ENCODE data around the gene TMEM203. TPM values are rescaled to one million over a fixed set of nuclear protein-coding genes. Genes with fewer than 3 reads are reported as not detected.
"Not testable (repeated sequence)": the region's sequence is repeated elsewhere in the genome, so short reads cannot be mapped to it uniquely, and the experiment has no call there.

Gene TMEM203
- total RNA-seq, 1 donor from 2014 or later, result 47.6 TPM

DNA sequence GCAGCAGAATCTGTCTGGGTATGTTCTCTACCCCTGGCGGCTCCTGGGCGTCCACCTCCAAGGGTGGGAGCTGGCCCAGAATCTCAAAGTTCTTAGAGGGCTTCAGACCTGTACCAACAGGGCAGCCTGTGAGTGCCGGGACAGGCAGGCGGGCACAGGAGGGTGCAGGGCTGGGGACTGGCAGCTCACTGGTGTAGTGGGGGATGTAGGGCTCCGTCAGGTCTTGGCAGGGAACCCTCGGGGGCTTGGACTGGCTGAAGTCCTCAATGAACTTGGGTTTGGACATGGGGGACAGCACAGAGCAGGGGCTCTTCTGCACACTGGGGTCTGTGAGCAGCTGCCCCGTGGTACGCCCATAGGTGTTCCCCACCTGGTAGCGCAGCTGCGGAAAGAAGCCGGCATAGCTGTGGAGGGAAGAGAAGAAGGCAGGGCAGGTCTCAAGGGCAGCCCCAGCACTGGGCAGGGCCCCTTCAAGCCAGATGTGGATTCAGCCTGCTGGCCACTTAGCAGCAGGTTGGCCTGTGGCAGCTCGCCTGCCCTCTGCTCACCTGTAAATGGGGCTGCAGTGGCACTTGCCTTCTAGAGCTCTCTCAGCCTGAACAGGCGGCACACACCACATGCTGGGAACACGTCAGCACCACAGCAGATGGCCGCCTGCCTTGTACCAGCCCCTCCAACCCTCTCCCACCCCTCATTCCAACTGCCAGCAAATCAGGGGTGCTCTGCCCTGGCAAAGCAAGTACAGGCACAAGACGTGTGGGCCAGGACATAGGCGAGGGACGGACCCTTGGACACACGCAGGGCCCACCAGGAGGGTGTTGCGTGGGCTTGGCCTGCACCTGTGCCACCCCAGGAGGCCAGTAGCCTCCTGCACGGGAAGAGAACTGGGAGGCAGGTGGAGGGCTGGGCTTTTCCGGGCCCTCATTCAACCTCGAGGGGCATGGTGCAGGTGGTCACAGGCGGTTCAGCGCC, 40.3 kb upstream of the TMEM203 start:
- DNase-seq, result no peak
- peaks cover 56% of the 10 kb centered on the region for H3K4me1 ChIP-seq
- H3K36me3 ChIP-seq, result peaks cover 22% of the 10 kb centered on the region
- H3K4me3 ChIP-seq, result no peak overlapping the region
- H3K9me3 ChIP-seq (replicated peaks), result no peaks in the 10 kb centered on the region
- TF ChIP-seq, protein P1, sequence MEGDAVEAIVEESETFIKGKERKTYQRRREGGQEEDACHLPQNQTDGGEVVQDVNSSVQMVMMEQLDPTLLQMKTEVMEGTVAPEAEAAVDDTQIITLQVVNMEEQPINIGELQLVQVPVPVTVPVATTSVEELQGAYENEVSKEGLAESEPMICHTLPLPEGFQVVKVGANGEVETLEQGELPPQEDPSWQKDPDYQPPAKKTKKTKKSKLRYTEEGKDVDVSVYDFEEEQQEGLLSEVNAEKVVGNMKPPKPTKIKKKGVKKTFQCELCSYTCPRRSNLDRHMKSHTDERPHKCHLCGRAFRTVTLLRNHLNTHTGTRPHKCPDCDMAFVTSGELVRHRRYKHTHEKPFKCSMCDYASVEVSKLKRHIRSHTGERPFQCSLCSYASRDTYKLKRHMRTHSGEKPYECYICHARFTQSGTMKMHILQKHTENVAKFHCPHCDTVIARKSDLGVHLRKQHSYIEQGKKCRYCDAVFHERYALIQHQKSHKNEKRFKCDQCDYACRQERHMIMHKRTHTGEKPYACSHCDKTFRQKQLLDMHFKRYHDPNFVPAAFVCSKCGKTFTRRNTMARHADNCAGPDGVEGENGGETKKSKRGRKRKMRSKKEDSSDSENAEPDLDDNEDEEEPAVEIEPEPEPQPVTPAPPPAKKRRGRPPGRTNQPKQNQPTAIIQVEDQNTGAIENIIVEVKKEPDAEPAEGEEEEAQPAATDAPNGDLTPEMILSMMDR (IDR thresholded peaks at IDR 0.05; ENCODE audit: borderline replicate concordance), result no peak
- H3K27ac ChIP-seq (replicated peaks), result no peak overlapping the region
- intact Hi-C loops (cut with micrococcal nuclease), result no loop called here
- no peaks in the 10 kb centered on the region for H3K27me3 ChIP-seq (ENCODE audit: low read depth)

DNA sequence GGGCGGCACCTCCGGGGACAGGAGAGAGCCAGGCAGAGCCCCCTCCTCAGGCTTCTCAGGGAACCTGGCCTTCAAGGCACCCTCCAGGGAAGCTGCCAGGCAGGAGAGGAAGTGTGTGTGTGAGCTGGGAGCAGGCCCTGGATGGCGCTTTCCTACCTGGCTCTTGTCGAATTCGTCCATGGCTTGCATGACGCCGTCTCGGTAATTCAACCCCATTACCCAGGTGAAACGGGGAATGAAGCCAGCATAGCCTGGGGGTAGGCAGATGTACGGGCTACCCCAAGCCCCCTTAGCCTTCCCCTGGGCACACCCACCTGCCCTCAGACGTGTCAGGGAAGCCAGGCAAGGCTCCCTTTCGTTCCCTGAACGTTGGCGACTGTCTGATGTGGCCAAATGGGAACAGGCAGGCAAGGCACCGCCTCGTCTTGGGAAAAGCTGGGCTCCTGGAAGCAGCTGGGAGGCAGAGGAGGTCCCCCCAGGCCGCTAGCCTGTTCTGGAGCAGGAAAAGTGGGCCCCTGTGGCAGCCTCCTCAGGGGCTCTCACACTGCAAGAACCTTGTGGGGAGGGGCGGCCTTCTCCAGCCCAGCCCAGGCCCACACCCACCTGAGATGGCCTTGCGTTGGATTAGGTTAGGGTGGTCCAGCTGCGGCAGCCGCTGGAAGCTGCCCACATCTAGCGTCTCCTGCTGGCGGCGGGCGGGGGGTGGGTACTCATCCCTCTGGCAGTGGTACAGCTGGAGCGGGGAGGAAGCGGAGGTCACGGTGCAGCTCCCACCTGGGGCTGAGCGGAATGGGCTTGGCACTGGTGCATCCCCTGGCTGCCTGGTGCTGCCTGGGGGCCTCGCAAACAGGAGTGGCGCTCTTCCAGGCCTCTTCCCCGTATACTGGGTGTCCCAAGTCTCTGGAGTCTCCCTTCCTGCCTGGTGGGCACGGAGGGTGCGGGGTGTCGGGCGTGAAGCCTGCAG, 39.3 kb upstream of the TMEM203 start:
- Histone ChIP-seq H3K9me3 (replicated peaks) (no peaks in the 10 kb centered on the region), H3K36me3 (peaks cover 22% of the 10 kb centered on the region), H3K4me1 (peaks cover 54% of the 10 kb centered on the region), H3K4me3 (no peak overlapping the region), H3K27me3 (ENCODE audit: low read depth) (no peaks in the 10 kb centered on the region), H3K27ac (replicated peaks) (peak overlapping the region; percentile 27)
- DNase-seq, result no peak
- intact Hi-C loops (cut with micrococcal nuclease), result no loop called here
- TF ChIP-seq, protein P1 (IDR thresholded peaks at IDR 0.05; ENCODE audit: borderline replicate concordance), result no peak

DNA sequence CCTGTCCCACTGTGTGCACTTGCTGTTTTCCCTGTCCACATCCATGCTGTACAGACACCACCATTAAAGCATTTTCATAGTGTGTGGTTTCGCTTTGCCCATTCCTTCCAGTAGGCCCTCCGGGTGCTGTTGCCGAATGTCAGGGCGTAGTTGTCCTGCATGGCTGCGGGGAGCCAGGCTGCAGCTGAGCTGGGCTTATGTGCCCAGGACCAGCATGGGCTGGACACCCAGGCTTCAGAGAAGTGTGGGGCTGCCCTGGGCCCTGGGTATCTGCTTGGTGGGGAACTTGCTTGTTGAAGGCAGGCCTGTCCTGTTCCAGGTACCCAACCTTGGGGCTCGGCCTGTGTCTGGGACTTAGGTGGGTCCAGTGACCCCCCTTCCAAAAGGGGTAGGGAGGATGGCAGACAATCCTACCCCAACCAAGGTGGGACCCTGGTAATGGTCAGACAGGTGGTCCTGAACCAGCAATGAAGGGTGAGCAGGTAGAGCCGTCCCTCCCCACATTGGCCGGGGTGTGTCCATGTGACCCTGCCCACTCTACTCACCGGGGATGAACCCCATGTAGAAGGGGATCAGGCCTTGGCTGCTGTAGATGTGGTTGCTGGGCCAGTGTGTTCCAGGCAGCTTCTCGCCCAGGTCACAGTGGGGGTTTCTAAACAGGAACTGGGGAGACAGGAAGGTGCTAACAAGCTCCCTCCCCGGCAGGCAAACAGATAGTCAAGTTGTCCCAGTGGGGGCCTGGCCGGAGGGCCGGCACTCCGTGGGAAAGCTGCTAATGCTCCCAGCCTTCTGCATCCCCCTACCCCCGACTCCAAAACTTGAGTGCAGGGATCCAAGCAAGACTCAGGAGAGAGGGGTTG, 38.4 kb upstream of the TMEM203 start:
- Histone ChIP-seq H3K27ac (replicated peaks) (peak overlapping the region; percentile 27), H3K27me3 (ENCODE audit: low read depth) (no peaks in the 10 kb centered on the region), H3K9me3 (replicated peaks) (no peaks in the 10 kb centered on the region), H3K4me1 (peaks cover 58% of the 10 kb centered on the region), H3K36me3 (peaks cover 22% of the 10 kb centered on the region), H3K4me3 (peak overlapping the region; percentile 96)
- no peak for DNase-seq
- TF ChIP-seq, protein P1 (IDR thresholded peaks at IDR 0.05; ENCODE audit: borderline replicate concordance), result no peak
- intact Hi-C loops (cut with micrococcal nuclease), result no loop called here

DNA sequence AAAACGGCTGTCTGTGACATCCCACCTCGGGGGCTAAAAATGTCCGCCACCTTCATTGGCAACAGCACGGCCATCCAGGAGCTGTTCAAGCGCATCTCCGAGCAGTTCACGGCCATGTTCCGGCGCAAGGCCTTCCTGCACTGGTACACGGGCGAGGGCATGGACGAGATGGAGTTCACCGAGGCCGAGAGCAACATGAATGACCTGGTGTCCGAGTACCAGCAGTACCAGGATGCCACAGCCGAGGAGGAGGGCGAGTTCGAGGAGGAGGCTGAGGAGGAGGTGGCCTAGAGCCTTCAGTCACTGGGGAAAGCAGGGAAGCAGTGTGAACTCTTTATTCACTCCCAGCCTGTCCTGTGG, 37.8 kb upstream of the TMEM203 start:
- Histone ChIP-seq H3K4me1 (peaks cover 64% of the 10 kb centered on the region), H3K4me3 (peak overlapping the region; percentile 96)

DNA sequence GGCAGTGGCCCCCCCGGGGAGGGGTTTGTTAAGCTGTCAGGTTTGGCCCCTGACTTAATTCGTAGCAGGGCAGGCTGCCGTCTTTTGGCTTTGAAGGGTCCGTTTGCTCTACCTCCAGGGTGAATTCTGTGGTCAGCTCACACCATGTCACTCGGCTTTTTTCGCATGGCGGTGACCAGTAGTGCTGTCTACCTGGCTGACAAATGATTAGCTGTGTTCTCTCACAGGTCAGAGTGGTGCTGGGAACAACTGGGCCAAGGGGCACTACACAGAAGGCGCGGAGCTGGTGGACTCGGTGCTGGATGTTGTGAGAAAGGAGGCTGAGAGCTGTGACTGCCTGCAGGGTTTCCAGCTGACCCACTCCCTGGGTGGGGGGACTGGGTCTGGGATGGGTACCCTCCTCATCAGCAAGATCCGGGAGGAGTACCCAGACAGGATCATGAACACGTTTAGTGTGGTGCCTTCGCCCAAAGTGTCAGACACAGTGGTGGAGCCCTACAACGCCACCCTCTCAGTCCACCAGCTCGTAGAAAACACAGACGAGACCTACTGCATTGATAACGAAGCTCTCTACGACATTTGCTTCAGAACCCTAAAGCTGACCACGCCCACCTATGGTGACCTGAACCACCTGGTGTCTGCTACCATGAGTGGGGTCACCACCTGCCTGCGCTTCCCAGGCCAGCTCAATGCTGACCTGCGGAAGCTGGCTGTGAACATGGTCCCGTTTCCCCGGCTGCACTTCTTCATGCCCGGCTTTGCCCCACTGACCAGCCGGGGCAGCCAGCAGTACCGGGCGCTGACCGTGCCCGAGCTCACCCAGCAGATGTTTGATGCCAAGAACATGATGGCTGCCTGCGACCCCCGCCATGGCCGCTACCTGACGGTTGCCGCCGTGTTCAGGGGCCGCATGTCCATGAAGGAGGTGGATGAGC, 37.1 kb upstream of the TMEM203 start:
- peaks cover 70% of the 10 kb centered on the region for H3K4me1 ChIP-seq
- no peaks in the 10 kb centered on the region for H3K27me3 ChIP-seq (ENCODE audit: low read depth)
- no peak for DNase-seq
- peak overlapping the region; percentile 98 for H3K27ac ChIP-seq (replicated peaks)
- H3K9me3 ChIP-seq (replicated peaks), result no peaks in the 10 kb centered on the region
- peaks cover 22% of the 10 kb centered on the region for H3K36me3 ChIP-seq
- intact Hi-C loops (cut with micrococcal nuclease), result no loop called here
- TF ChIP-seq, protein P1 (IDR thresholded peaks at IDR 0.05; ENCODE audit: borderline replicate concordance), result no peak
- H3K4me3 ChIP-seq, result peak overlapping the region; percentile 96

More for the DNA sequence above, 37.8 kb upstream of the TMEM203 start:
- H3K27ac ChIP-seq (replicated peaks); intact Hi-C loops (cut with micrococcal nuclease); H3K9me3 ChIP-seq (replicated peaks); H3K27me3 ChIP-seq (ENCODE audit: low read depth); DNase-seq: not testable (repeated sequence)
- peaks cover 22% of the 10 kb centered on the region for H3K36me3 ChIP-seq

Measured in left ventricle myocardium inferior (tissue), 1 donor.